Adrenal gland (tissue), 12 donors: Measurements from ENCODE around the gene SALL3. TPM values are rescaled to one million over a fixed set of nuclear protein-coding genes. Genes with fewer than 3 reads are reported as not detected.

Source experiments
- DNase-seq, 7 donors: peaks; one replicate each; pipeline ENCODE4 v3.0.0-alpha.2; 2019 to 2020
- H3K27ac ChIP-seq, 5 donors: fragments of 200-600 bp; sonication (generic) in 4 of 5; 1 replicate in 3 of 5; 2 replicates in 2 of 5; pipeline versions ENCODE4 v1.5.1 to v1.8.0; 2016 to 2020; ENCODE audit warnings: mild to moderate bottlenecking in 1 of 5
- H3K27me3 ChIP-seq: fragments of 200-600 bp; 2 replicates; pipeline ENCODE4 v1.8.0; 2021
- H3K36me3 ChIP-seq, 2 donors: fragments of 200-600 bp; replicated peaks in 1 of 2; 1 replicate in 1 of 2; 2 replicates in 1 of 2; pipeline versions ENCODE4 v1.5.1 to v1.8.0; 2018 to 2022
- H3K4me1 ChIP-seq, 2 donors: fragments of 200-600 bp; replicated peaks in 1 of 2; 1 replicate in 1 of 2; 2 replicates in 1 of 2; pipeline versions ENCODE4 v1.5.1 to v1.8.0; 2018 to 2021
- H3K4me3 ChIP-seq, 4 donors: fragments of 200-600 bp; sonication (generic) in 3 of 4; one replicate each; pipeline ENCODE4 v1.5.1; 2016 to 2018
- H3K9me3 ChIP-seq, 3 donors: fragments of 200-600 bp; sonication (generic) in 1 of 3; replicated peaks in 1 of 3; 1 replicate in 2 of 3; 2 replicates in 1 of 3; pipeline versions ENCODE4 v1.5.1 to v1.8.0; 2016 to 2021
- CTCF ChIP-seq, 6 experiments: fragments of 450-650 bp in 4 of 6; fragments of 200-600 bp in 2 of 6; sonication (generic) in 1 of 6; IDR thresholded peaks; 1 replicate in 5 of 6; 2 replicates in 1 of 6; pipeline versions ENCODE4 v1.5.1 to v1.8.0; 2016 to 2021; ENCODE audit warnings: antibody characterized with exemption in 6 of 6, mild to moderate bottlenecking in 2 of 6, moderate library complexity in 1 of 6
- POLR2A ChIP-seq, 2 donors: fragments of 450-650 bp; IDR thresholded peaks; one replicate each; pipeline ENCODE4 v1.6.1; 2017; ENCODE audit warnings: antibody characterized with exemption in 2 of 2, mild to moderate bottlenecking in 2 of 2, moderate library complexity in 1 of 2
- WGBS, 4 donors: extraction: QIAGEN DNeasy Blood & Tissue Kit in 2 of 4; methylation state at CpG; one replicate each; pipeline versions ENCODE4 v1.1.5 to v1.1.7; 2013 to 2017; 5-methylcytosine and 5-hydroxymethylcytosine counted together
- intact Hi-C, 2 donors: fragments of 100-400 bp; cut with DNase I; formaldehyde crosslinking; loops; one replicate each; pipeline versions ENCODE4 v1.14.1 to v1.15.0; 2022 to 2023
- polyA plus RNA-seq, 3 donors: library from polyadenylated mRNA; stranded (reverse); fragments of 200-250 nt in 2 of 3; fragments of 350-450 nt in 1 of 3; fragmentation: Illumina TruSeq in 1 of 3; extraction: RNeasy Lipid Tissue Mini Kit (QIAGEN cat#74804) in 1 of 3; gene quantifications; one replicate each; pipeline ENCODE4 v1.2.3, GENCODE V29; 2013 to 2014
- total RNA-seq, 9 donors: library from RNA; depleted of rRNA in 4 of 9; stranded (reverse); fragments of >200 nt in 4 of 9; fragments of 120-200 nt in 1 of 9; fragmentation: NEBNext Ultra II Directional in 1 of 9; extraction: Animal tissue kit (Norgen Biotek cat#: 25700) in 1 of 9; gene quantifications; one replicate each; pipeline versions ENCODE4 v1.1.0 to v1.2.4, GENCODE V29; 2013 to 2023
- donor health status: healthy with polysubstance abuse.
- donor health status: Bipolar disorder and iron deficiency.
- donor health status: DM: yes; HTN: yes; CAD: no.
- donor health status: DM: no; HTN: no; CAD: no.
- donor health status: DM: no; HTN: no; CAD: no.
- donor health status: DM: yes; HTN: yes; CAD: no.

SALL3 gene
- total and polyA plus RNA-seq, 12 donors = 0.11 TPM; not detected in 11

- Histone ChIP-seq H3K4me1 (no peaks in the 10 kb centered on the region), H3K27me3 (peaks cover 6% of the 10 kb centered on the region), H3K36me3 (no peaks in the 10 kb centered on the region), H3K27ac (no peak overlapping the region), H3K9me3 (no peaks in the 10 kb centered on the region), H3K4me3 (no peak overlapping the region)
- TF ChIP-seq POLR2A (IDR thresholded peaks at IDR 0.05) (no peak), CTCF (IDR thresholded peaks at IDR 0.05) (no peak)
- no peak for DNase-seq
- WGBS, 4 donors = 76 to 90% (median 83%) methylated on average over 7 to 9 of the region's 9 CpGs
- intact Hi-C loops = no loop called here
These were observed 44.2 kb upstream of the SALL3 start for GRCh38 chr18:78935406-78935805.

- intact Hi-C loops = no loop called here
- 82 to 86% (median 83%) methylated on average over 23 to 28 of the region's 28 CpGs for WGBS, 4 donors
- Histone ChIP-seq H3K27me3 (peaks cover 6% of the 10 kb centered on the region), H3K36me3 (no peaks in the 10 kb centered on the region), H3K9me3 (no peaks in the 10 kb centered on the region), H3K4me1 (no peaks in the 10 kb centered on the region), H3K4me3 (no peak overlapping the region), H3K27ac (no peak overlapping the region)
- DNase-seq = no peak
- no peak for TF ChIP-seq POLR2A (IDR thresholded peaks at IDR 0.05)
- TF ChIP-seq CTCF (IDR thresholded peaks at IDR 0.05) = no peak
These were observed 43.2 kb upstream of the SALL3 start for GRCh38 chr18:78936251-78937005.

GRCh38 chr18:78937166-78937565 is 42.5 kb upstream of the SALL3 start:
- TF ChIP-seq CTCF (IDR thresholded peaks at IDR 0.05) (no peak), POLR2A (IDR thresholded peaks at IDR 0.05) (no peak)
- no peaks in the 10 kb centered on the region for H3K36me3 ChIP-seq
- no peak overlapping the region for H3K27ac ChIP-seq
- DNase-seq = no peak
- no peaks in the 10 kb centered on the region for H3K27me3 ChIP-seq
- 84 to 91% (median 88%) methylated on average over 3 to 4 of the region's 4 CpGs for WGBS, 4 donors
- no peak overlapping the region for H3K4me3 ChIP-seq
- intact Hi-C loops = no loop called here
- no peaks in the 10 kb centered on the region for H3K4me1 ChIP-seq
- H3K9me3 ChIP-seq = no peaks in the 10 kb centered on the region

GRCh38 chr18:78939105-78939504 is 40.5 kb upstream of the SALL3 start:
- intact Hi-C loops = no loop called here
- 58 to 59% (median 58%) methylated on average over 5 of the region's 5 CpGs for WGBS, 4 donors

More at GRCh38 chr18:78939105-78939504, 40.5 kb upstream of the SALL3 start:
- Histone ChIP-seq H3K27ac (no peak overlapping the region), H3K36me3 (no peaks in the 10 kb centered on the region), H3K27me3 (no peaks in the 10 kb centered on the region), H3K9me3 (no peaks in the 10 kb centered on the region), H3K4me3 (no peak overlapping the region), H3K4me1 (no peaks in the 10 kb centered on the region)
- no peak for DNase-seq
- TF ChIP-seq CTCF (IDR thresholded peaks at IDR 0.05) (no peak), POLR2A (IDR thresholded peaks at IDR 0.05) (no peak)
